Parathyroid adenoma (tissue), 2 donors: ENCODE results near the gene GLIS1.

Experiments
- H2AFZ ChIP-seq: fragments of 300-600 bp; sonication (generic); one replicate; pipeline ENCODE4 v1.7.0; 2017; ENCODE audit warnings: antibody characterized with exemption, mild to moderate bottlenecking
- H3K27ac ChIP-seq: fragments of 300-600 bp; sonication (generic); one replicate; pipeline ENCODE4 v1.7.0; 2017
- H3K27me3 ChIP-seq: fragments of 300-600 bp; sonication (generic); one replicate; pipeline ENCODE4 v1.7.0; 2017; ENCODE audit warnings: low read length; ENCODE audit not compliant: control insufficient read depth, insufficient read depth
- H3K36me3 ChIP-seq: fragments of 300-600 bp; sonication (generic); one replicate; pipeline ENCODE4 v1.7.0; 2017; ENCODE audit warnings: low read length; ENCODE audit not compliant: control insufficient read depth, insufficient read depth
- H3K4me1 ChIP-seq: fragments of 300-600 bp; sonication (generic); one replicate; pipeline ENCODE4 v1.7.0; 2017; ENCODE audit warnings: control low read depth
- H3K4me2 ChIP-seq: fragments of 300-600 bp; sonication (generic); one replicate; pipeline ENCODE4 v1.7.0; 2017; ENCODE audit warnings: low read length
- H3K4me3 ChIP-seq: fragments of 300-600 bp; sonication (generic); one replicate; pipeline ENCODE4 v1.7.0; 2017; ENCODE audit warnings: low read depth, low read length
- H3K79me2 ChIP-seq: fragments of 300-600 bp; sonication (generic); one replicate; pipeline ENCODE4 v1.7.0; 2017; ENCODE audit warnings: control low read depth
- H3K9ac ChIP-seq: fragments of 300-600 bp; sonication (generic); one replicate; pipeline ENCODE4 v1.7.0; 2017; ENCODE audit warnings: mild to moderate bottlenecking
- H3K9me3 ChIP-seq: fragments of 300-600 bp; sonication (generic); one replicate; pipeline ENCODE4 v1.7.0; 2017; ENCODE audit warnings: low read length; ENCODE audit not compliant: control insufficient read depth
- TF ChIP-seq, protein P1 (sequence below): fragments of 300-600 bp; sonication (generic); IDR thresholded peaks from one replicate; pipeline ENCODE4 v1.7.0; 2017; ENCODE audit warnings: antibody characterized with exemption, mild to moderate bottlenecking
- donor health status: primary hyperparathyroidism.

Gene GLIS1

DNA sequence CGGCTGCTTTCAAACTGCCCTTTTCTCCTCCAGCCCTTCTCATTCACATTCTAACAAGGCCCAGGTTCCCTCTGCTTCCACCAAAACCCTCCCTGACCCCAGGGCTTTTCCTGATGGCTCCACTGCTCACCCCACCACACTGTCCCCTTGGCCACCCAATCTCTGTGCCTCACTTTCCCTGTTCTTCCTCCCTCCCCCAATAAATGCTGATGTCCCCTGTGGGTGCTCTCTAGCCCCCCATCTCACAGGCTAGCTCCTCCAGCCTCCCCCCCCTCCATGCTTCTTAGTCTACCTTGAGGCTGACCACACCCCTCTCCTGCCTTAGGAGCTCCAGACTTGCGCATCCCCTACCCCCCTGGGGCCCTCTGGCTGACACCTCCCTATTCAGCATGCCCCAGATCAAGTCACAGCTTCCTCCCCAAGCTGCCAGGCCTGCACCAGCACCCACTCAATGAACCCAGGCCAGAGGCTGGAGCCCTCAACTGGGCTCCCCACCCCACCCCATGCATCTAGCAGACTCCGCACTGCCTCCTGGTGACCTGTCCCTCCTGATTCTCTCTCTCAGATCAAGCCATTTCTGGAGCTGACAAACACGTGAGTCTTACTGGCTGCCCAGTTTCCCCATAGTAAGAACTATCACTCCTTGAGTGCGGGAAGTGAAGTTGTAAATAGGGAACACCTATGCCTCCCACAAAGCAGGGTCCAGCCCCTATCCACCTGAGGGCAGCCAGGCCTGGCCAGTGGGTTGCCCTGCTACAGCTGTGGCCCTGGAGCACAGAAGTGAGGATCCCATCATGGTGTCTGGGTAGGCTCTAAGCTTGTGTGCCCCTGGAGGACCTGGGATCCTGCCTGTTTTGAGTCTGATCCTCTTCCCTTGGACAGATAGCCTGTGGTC is 161.9 kb downstream of the GLIS1 start:
- TF ChIP-seq, protein P1, sequence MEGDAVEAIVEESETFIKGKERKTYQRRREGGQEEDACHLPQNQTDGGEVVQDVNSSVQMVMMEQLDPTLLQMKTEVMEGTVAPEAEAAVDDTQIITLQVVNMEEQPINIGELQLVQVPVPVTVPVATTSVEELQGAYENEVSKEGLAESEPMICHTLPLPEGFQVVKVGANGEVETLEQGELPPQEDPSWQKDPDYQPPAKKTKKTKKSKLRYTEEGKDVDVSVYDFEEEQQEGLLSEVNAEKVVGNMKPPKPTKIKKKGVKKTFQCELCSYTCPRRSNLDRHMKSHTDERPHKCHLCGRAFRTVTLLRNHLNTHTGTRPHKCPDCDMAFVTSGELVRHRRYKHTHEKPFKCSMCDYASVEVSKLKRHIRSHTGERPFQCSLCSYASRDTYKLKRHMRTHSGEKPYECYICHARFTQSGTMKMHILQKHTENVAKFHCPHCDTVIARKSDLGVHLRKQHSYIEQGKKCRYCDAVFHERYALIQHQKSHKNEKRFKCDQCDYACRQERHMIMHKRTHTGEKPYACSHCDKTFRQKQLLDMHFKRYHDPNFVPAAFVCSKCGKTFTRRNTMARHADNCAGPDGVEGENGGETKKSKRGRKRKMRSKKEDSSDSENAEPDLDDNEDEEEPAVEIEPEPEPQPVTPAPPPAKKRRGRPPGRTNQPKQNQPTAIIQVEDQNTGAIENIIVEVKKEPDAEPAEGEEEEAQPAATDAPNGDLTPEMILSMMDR: no peak
- H3K27ac ChIP-seq: no peak overlapping the region

DNA sequence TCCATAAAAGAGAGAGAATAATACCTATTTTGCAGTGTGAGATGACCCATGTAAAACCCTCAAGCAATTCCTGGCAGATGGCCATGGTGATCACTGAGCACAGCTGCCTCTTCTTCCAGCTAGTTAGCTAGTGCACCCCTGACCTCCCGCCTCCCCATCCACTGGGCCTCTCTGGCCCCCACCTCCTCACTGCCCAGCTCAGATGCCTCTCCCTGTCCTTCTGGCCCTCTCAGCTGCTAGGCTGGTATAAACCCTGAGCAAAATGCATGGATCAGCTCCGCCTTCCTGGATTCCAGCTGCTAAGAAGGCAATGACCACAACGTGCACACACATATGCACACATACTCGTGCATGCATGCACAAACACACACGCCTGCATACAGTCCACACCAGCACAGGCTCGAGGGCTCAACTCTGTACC is 162.6 kb downstream of the GLIS1 start:
- Histone ChIP-seq H3K4me3 (no peak overlapping the region), H2AFZ (no peak overlapping the region), H3K9ac (no peak overlapping the region), H3K79me2 (no peaks in the 10 kb centered on the region), H3K27ac (no peak overlapping the region), H3K4me2 (no peak overlapping the region), H3K36me3 (no peaks in the 10 kb centered on the region), H3K9me3 (no peaks in the 10 kb centered on the region), H3K4me1 (no peaks in the 10 kb centered on the region), H3K27me3 (no peaks in the 10 kb centered on the region)
- TF ChIP-seq, protein P1: no peak

More for the DNA sequence above, 161.9 kb downstream of the GLIS1 start:
- Histone ChIP-seq H3K79me2 (no peaks in the 10 kb centered on the region), H3K4me2 (no peak overlapping the region), H3K9me3 (no peaks in the 10 kb centered on the region), H3K9ac (no peak overlapping the region), H2AFZ (no peak overlapping the region), H3K4me1 (no peaks in the 10 kb centered on the region), H3K27me3 (no peaks in the 10 kb centered on the region), H3K4me3 (no peak overlapping the region), H3K36me3 (no peaks in the 10 kb centered on the region)

DNA sequence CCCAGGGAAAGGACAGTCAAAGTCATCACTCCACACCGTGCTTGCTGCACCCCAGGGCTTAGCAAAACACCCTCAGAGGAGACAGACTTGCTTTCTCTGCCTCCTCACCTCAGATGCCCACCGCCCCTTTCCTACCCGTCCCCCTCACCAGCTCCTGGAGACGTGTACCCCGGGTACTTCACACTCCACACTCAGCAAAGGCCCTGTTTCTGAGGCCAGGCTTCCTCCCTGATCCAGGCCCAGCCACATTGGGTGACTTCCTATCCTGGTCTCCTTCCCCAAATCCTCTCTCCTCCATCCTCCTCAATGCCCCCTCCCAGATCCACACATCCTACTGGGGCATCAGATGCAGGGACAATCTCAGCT is 163.0 kb downstream of the GLIS1 start:
- Histone ChIP-seq H3K9me3 (no peaks in the 10 kb centered on the region), H3K9ac (no peak overlapping the region), H3K79me2 (no peaks in the 10 kb centered on the region), H3K4me1 (no peaks in the 10 kb centered on the region), H3K27me3 (no peaks in the 10 kb centered on the region), H3K4me3 (no peak overlapping the region), H3K27ac (no peak overlapping the region), H3K36me3 (no peaks in the 10 kb centered on the region), H2AFZ (no peak overlapping the region), H3K4me2 (no peak overlapping the region)
- TF ChIP-seq, protein P1: no peak

DNA sequence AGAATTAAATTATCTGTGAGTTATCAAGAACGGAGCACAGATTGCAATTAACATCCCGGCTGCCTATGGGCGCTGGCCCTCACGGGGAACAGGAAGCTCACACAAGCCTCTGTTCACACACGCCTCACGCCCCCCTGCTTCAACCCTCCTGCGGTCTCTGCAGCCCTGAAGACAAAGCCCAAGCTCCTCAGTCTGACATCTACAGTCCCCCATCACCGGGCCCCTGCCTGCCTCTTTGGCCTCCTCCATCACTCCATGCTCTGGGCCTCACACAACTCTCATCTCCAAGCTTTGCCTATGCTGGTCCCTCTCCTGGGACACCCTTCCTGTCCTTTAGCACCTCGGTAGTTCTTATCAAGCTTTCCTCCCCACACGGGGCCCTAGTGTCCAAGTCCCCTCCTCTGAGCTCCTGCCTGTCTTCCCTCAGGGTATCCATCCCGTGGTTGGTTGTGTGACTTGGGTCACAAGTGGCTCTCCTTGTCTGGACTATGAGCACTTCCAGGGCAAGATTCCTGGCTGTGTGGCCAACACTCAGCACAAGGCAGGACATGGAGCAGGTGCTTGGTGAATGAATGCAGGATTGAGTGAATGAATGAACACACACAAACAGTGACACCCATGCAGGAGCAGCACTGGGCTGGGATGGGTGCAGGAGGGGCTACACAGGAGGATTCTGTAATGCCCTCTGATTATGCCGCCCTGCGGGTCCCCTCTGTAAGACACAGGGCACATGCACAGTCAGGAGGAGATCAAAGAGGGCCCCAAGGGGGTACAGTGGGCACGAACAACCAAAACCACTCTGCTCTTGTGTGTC is 163.6 kb downstream of the GLIS1 start:
- TF ChIP-seq, protein P1: no peak
- H3K9me3 ChIP-seq: no peaks in the 10 kb centered on the region
- no peaks in the 10 kb centered on the region for H3K36me3 ChIP-seq
- no peaks in the 10 kb centered on the region for H3K27me3 ChIP-seq
- H3K9ac ChIP-seq: no peak overlapping the region
- no peak overlapping the region for H3K4me3 ChIP-seq
- no peak overlapping the region for H3K27ac ChIP-seq
- no peak overlapping the region for H3K4me2 ChIP-seq
- H2AFZ ChIP-seq: no peak overlapping the region
- no peaks in the 10 kb centered on the region for H3K4me1 ChIP-seq
- no peaks in the 10 kb centered on the region for H3K79me2 ChIP-seq
